ENCODE data around the gene VSIG8. TPM values are rescaled to one million over a fixed set of nuclear protein-coding genes. Genes with fewer than 3 reads are reported as not detected.
A peak's percentile ranks its signal among the peaks of the same experiment; 100 is the strongest.

Gene VSIG8
- total RNA-seq, 1 donor, result not detected

GRCh38 chr1:159884296-159884695 lies 21.8 kb upstream of the VSIG8 start:
- DNase-seq (ENCODE audit: low read depth), result no peak
- no peak overlapping the region for H3K4me3 ChIP-seq (ENCODE audit: low read depth, low read length)
- TF ChIP-seq, protein P1, sequence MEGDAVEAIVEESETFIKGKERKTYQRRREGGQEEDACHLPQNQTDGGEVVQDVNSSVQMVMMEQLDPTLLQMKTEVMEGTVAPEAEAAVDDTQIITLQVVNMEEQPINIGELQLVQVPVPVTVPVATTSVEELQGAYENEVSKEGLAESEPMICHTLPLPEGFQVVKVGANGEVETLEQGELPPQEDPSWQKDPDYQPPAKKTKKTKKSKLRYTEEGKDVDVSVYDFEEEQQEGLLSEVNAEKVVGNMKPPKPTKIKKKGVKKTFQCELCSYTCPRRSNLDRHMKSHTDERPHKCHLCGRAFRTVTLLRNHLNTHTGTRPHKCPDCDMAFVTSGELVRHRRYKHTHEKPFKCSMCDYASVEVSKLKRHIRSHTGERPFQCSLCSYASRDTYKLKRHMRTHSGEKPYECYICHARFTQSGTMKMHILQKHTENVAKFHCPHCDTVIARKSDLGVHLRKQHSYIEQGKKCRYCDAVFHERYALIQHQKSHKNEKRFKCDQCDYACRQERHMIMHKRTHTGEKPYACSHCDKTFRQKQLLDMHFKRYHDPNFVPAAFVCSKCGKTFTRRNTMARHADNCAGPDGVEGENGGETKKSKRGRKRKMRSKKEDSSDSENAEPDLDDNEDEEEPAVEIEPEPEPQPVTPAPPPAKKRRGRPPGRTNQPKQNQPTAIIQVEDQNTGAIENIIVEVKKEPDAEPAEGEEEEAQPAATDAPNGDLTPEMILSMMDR (IDR thresholded peaks at IDR 0.05; ENCODE audit: insufficient read depth, low read length), result no peak

DNA sequence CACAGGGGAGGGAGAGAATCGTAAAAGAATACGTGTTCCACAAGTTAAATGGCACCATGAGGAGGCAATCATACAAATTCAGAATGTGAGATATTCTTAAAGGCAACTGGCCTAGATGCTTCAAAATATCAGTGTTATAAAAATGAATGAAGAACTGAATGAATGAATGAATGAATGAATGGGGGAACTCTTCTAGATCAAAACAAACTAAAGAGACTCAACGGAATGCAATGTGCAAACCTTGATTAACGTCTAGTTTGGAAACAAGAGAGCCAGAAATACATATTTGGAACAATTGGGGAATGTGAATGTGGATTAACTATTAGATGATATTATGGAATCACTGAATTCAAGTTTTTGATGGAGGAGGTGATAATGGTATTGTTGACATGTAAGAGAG lies 20.7 kb upstream of the VSIG8 start:
- TF ChIP-seq, protein P1 (IDR thresholded peaks at IDR 0.05; ENCODE audit: insufficient read depth, low read length), result no peak
- no peak for DNase-seq (ENCODE audit: low read depth)
- H3K4me3 ChIP-seq (ENCODE audit: low read depth, low read length), result no peak overlapping the region

DNA sequence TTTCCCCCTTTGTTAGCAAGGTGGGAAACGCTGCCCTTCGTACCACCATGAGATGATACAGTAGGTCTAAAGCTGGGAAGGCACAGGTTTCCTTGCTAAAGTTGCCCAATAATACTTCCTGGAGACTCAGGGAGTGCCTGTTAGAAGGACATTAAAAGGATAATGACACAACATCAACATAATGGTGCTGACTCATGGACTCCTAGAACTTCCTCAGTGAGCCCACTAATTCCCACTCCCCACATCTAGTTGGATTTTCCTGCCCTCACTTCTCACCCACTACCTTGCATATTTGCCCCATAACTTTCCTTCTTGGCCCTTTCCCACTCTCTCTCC lies 20.0 kb upstream of the VSIG8 start:
- H3K4me3 ChIP-seq (ENCODE audit: low read depth, low read length), result no peak overlapping the region
- TF ChIP-seq, protein P1 (IDR thresholded peaks at IDR 0.05; ENCODE audit: insufficient read depth, low read length), result no peak
- DNase-seq (ENCODE audit: low read depth), result peak; percentile 16

DNA sequence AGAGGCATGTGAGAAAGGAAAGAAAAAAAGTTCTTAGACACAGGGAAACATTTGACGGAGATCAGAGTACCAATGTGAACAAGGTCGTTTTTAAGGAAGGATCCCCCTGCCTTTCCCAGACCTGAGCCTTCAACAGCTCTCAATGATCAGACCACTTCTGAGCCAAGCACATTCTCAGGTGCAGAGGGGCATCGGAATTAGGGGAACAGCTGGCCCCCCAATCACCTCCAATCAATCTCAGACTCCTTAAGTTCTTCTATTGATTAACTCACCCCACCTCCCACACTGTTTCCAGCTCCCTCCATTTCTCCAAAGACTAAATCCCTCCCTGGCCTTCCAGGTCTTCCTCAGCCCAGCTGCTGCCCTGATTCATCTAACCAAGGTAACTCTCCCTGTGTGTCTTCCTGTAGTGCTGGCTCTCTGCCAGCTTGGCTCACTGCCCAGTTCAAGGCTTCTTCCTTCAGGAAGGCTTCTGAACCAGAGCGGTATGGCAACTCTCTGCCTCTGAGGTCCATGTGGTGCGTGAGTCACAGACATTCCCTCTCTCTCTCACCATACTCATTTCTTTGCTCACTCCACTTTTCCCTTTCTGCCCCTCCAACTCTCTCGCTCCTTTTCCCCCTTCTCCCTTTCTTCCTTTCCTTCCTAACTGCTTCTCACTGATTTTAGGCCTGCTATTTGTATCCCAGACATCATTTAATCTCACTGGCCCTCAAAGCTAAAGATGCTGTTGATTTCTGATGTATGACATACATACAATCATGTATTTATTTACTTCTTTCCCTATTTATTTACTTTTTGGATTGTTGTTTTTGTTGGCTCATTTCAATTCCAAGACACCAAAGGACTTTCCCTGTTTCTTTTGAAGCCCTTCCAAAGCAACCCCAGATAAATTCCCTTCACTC lies 19.4 kb upstream of the VSIG8 start:
- no peak overlapping the region for H3K4me3 ChIP-seq (ENCODE audit: low read depth, low read length)
- TF ChIP-seq, protein P1 (IDR thresholded peaks at IDR 0.05; ENCODE audit: insufficient read depth, low read length), result no peak
- peak; percentile 94 for DNase-seq (ENCODE audit: low read depth)

DNA sequence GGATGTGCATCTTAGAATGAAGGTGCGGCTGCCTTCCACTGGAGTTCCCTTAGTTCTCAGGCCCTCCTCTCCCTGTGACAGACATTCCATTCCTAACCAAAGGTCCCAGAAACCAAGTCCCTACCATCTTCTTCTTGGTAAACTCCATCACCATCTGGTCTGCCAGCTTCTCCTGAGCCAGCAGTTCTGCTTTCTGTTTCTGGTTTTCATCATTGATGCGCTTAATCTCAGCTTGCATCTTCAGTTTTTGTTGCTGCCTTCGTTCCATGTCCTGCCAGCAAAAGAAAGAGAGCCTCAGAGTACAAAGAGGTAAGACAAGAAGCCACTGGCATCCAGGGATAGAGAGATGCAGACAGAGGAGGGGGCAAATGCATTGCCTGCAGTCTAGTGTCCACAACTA lies 18.0 kb upstream of the VSIG8 start:
- no peak for DNase-seq (ENCODE audit: low read depth)
- no peak overlapping the region for H3K4me3 ChIP-seq (ENCODE audit: low read depth, low read length)
- TF ChIP-seq, protein P1 (IDR thresholded peaks at IDR 0.05; ENCODE audit: insufficient read depth, low read length), result no peak

- H3K4me3 ChIP-seq (ENCODE audit: low read depth, low read length), result no peak overlapping the region
- TF ChIP-seq, protein P1 (IDR thresholded peaks at IDR 0.05; ENCODE audit: insufficient read depth, low read length), result no peak
- peak; percentile 83 for DNase-seq (ENCODE audit: low read depth)
Observed at GRCh38 chr1:159879977-159880376, 17.5 kb upstream of the VSIG8 start.
